HL-60 (cell line): Measurements from ENCODE around the gene SLC4A5.

Experiments
- DNase-seq, 2 experiments: peaks; one replicate each; pipeline ENCODE4 v3.0.0-alpha.2; 2010 to 2020; ENCODE audit warnings: low read depth in 1 of 2, low spot score in 1 of 2
- H3K27ac ChIP-seq: fragments of 250-450 bp; sonication (Bioruptor Pico); replicated peaks from 2 replicates; pipeline ENCODE4 v1.5.1; 2020; ENCODE audit warnings: mild to moderate bottlenecking, moderate library complexity
- H3K27me3 ChIP-seq: fragments of 250-450 bp; sonication (Bioruptor Pico); 2 replicates; pipeline ENCODE4 v1.5.1; 2021; ENCODE audit warnings: mild to moderate bottlenecking, moderate library complexity; ENCODE audit not compliant: insufficient read depth, poor library complexity, severe bottlenecking
- H3K4me3 ChIP-seq: replicated peaks from 2 replicates; pipeline ENCODE4 v1.5.1; 2011; ENCODE audit warnings: mild to moderate bottlenecking, control low read depth, low read length; ENCODE audit not compliant: insufficient read depth
- CTCF ChIP-seq: IDR thresholded peaks from one replicate; pipeline ENCODE4 v1.5.1; 2011; ENCODE audit warnings: low read length, control low read depth, inconsistent platforms; ENCODE audit not compliant: insufficient read depth
- GABPA ChIP-seq: IDR thresholded peaks from 2 replicates; pipeline ENCODE4 v1.6.1; 2012; ENCODE audit warnings: low read depth
- POLR2AphosphoS5 ChIP-seq: IDR thresholded peaks from 2 replicates; pipeline ENCODE4 v1.6.1; 2012; ENCODE audit warnings: low read depth
- REST ChIP-seq: IDR thresholded peaks from 2 replicates; pipeline ENCODE4 v1.6.1; 2012; ENCODE audit warnings: low read depth; ENCODE audit not compliant: insufficient replicate concordance
- SPI1 ChIP-seq: IDR thresholded peaks from 2 replicates; pipeline ENCODE4 v1.6.1; 2012; ENCODE audit warnings: low read depth, mild to moderate bottlenecking, borderline replicate concordance

Gene SLC4A5

GRCh38 chr2:74367789-74368188 lies 24.6 kb upstream of the SLC4A5 start:
- TF ChIP-seq POLR2AphosphoS5 (no peak), SPI1 (no peak), GABPA (no peak), REST (no peak), CTCF (no peak)
- no peaks in the 10 kb centered on the region for H3K27me3 ChIP-seq
- no peak for DNase-seq

GRCh38 chr2:74366036-74366435 lies 22.8 kb upstream of the SLC4A5 start:
- no peak for TF ChIP-seq POLR2AphosphoS5
- TF ChIP-seq SPI1: no peak
- TF ChIP-seq CTCF: no peak
- TF ChIP-seq REST: no peak
- TF ChIP-seq GABPA: no peak

More at GRCh38 chr2:74367789-74368188, 24.6 kb upstream of the SLC4A5 start:
- Histone ChIP-seq H3K27ac (no peak overlapping the region), H3K4me3 (no peak overlapping the region)

GRCh38 chr2:74364533-74365505 lies 21.6 kb upstream of the SLC4A5 start:
- TF ChIP-seq POLR2AphosphoS5 (no peak), SPI1 (no peak), CTCF (no peak), REST (no peak), GABPA (no peak)

More at GRCh38 chr2:74366036-74366435, 22.8 kb upstream of the SLC4A5 start:
- DNase-seq: no peak
- Histone ChIP-seq H3K4me3 (no peak overlapping the region), H3K27ac (no peak overlapping the region), H3K27me3 (no peaks in the 10 kb centered on the region)

More at GRCh38 chr2:74364533-74365505, 21.6 kb upstream of the SLC4A5 start:
- DNase-seq: no peak
- H3K4me3 ChIP-seq: no peak overlapping the region
- no peak overlapping the region for H3K27ac ChIP-seq
- no peaks in the 10 kb centered on the region for H3K27me3 ChIP-seq
